Naive B cell (primary cell): ENCODE results near the gene MLLT6. TPM values are rescaled to one million over a fixed set of nuclear protein-coding genes. Genes with fewer than 3 reads are reported as not detected.

Experiments used
- ATAC-seq, 2 donors: fragments of 150-1000 bp; cut with Tn5 transposase; 2 replicates each; pipeline ENCODE4 v1.10.0; 2021; ENCODE audit warnings: low read depth in 2 of 2, mild to moderate bottlenecking in 2 of 2, moderate library complexity in 2 of 2
- DNase-seq: peaks from one replicate; pipeline ENCODE4 v3.0.0; 2022
- H3K27ac Mint-ChIP-seq, 6 donors: one replicate each; pipeline ENCODE4 v1.8.0; 2020 to 2022; ENCODE audit warnings: mild to moderate bottlenecking in 6 of 6, mixed read lengths in 6 of 6, moderate library complexity in 5 of 6, inconsistent platforms in 2 of 6
- H3K27me3 Mint-ChIP-seq, 3 donors: one replicate each; pipeline ENCODE4 v1.8.0; 2021 to 2022; ENCODE audit warnings: mixed read lengths in 3 of 3, mild to moderate bottlenecking in 1 of 3
- H3K36me3 Mint-ChIP-seq, 2 donors: one replicate each; pipeline ENCODE4 v1.8.0; 2020 to 2022; ENCODE audit warnings: mixed read lengths in 2 of 2, inconsistent platforms in 1 of 2, mild to moderate bottlenecking in 1 of 2
- H3K4me1 Mint-ChIP-seq, 3 donors: one replicate each; pipeline ENCODE4 v1.8.0; 2020 to 2022; ENCODE audit warnings: mixed read lengths in 3 of 3, inconsistent platforms in 1 of 3, mild to moderate bottlenecking in 1 of 3, moderate library complexity in 1 of 3
- H3K4me3 Mint-ChIP-seq, 8 donors: one replicate each; pipeline ENCODE4 v1.8.0; 2020 to 2022; ENCODE audit warnings: mild to moderate bottlenecking in 8 of 8, mixed read lengths in 8 of 8, moderate library complexity in 8 of 8, inconsistent platforms in 2 of 8
- H3K9me3 Mint-ChIP-seq, 7 donors: one replicate each; pipeline ENCODE4 v1.8.0; 2020 to 2022; ENCODE audit warnings: mixed read lengths in 7 of 7, mild to moderate bottlenecking in 5 of 7, inconsistent platforms in 2 of 7, moderate library complexity in 1 of 7
- polyA plus RNA-seq, 6 donors: library from polyadenylated mRNA; unstranded; fragments of 300-500 nt; fragmentation: Illumina TruSeq; gene quantifications; one replicate each; pipeline ENCODE4 v1.2.3, GENCODE V29; 2021; ENCODE audit warnings: low read depth in 6 of 6

Gene MLLT6
- polyA plus RNA-seq, 6 donors from 2014 or later, result 1.7 to 9.0 (median 4.7) TPM

GRCh38 chr17:38777641-38778250, 72.7 kb downstream of the MLLT6 start:
- ATAC-seq, result no peak
- Mint-ChIP-seq H3K4me1 (peaks cover 0 to 4% (median 0%) of the 10 kb centered on the region in 3 donors), H3K4me3 (no peak overlapping the region), H3K27ac (no peak overlapping the region), H3K27me3 (no peaks in the 10 kb centered on the region), H3K9me3 (no peaks in the 10 kb centered on the region), H3K36me3 (peaks cover 5 to 36% of the 10 kb centered on the region in 2 donors)
- no peak for DNase-seq

Other genes with a start within 250 kb of the MLLT6 start
- not detected for gene SRCIN1, start 99.3 kb upstream of the MLLT6 start, polyA plus RNA-seq
- not detected for gene EPOP, start 30.3 kb upstream of the MLLT6 start, polyA plus RNA-seq
- gene CISD3, start 25.1 kb downstream of the MLLT6 start, polyA plus RNA-seq, result 10 to 100 TPM; 19.1 to 31.5 (median 21.2) TPM
- gene PCGF2, start 43.1 kb downstream of the MLLT6 start, polyA plus RNA-seq, result not detected
- gene PSMB3, start 47.5 kb downstream of the MLLT6 start, polyA plus RNA-seq, result 100 to 1,000 TPM; 326 to 642 (median 411) TPM
- gene PIP4K2B, start 94.3 kb downstream of the MLLT6 start, polyA plus RNA-seq, result 10 to 100 TPM; 10.1 to 14.5 (median 11.8) TPM
- 10 to 100 TPM in 4 of 6 donors, 1 to 10 TPM in 2; 9.2 to 13.4 (median 11.5) TPM for gene CWC25, start 120.0 kb downstream of the MLLT6 start, polyA plus RNA-seq
- gene RPL23, start 148.4 kb downstream of the MLLT6 start, polyA plus RNA-seq, result 1,000 to 10,000 TPM in 5 of 6 donors, 100 to 1,000 TPM in 1; 798 to 1,720 (median 1,485) TPM
- gene LASP1, start 164.8 kb downstream of the MLLT6 start, polyA plus RNA-seq, result 10 to 100 TPM; 28.4 to 47.4 (median 41.8) TPM